ENCODE results near the gene TMEM176A. TPM values are rescaled to one million over a fixed set of nuclear protein-coding genes. Genes with fewer than 3 reads are reported as not detected.
"Not testable (repeated sequence)": the region's sequence is repeated elsewhere in the genome, so short reads cannot be mapped to it uniquely, and the experiment has no call there.

TMEM176A gene
- total RNA-seq, 2 experiments from 2014 or later: not detected

DNA sequence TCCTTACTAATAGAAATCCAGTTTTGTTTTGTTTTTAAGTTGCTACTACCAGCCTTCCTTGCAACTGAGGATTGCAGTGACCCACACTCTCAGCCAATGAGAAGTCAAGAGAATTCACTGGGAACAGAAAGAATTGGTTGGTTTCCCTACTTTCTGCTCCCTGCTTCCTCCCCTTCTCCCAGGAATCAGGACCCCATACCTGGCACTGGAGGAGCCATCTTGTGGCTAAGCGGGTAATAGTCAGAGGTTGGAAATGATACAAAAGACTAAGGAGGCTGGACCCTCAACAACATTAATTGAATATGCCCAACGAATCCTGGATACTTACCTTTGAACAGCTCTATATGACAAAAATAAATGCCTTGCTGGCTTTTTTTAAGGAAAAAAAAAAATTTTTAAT, 6.3 kb downstream of the TMEM176A start:
- Mint-ChIP-seq H3K4me3 (no peak overlapping the region), H3K4me1 (peaks cover 1% of the 10 kb centered on the region), H3K9me3 (no peaks in the 10 kb centered on the region), H3K36me3 (ENCODE audit: low read depth) (no peaks in the 10 kb centered on the region), H3K27me3 (peaks cover 53% of the 10 kb centered on the region), H3K27ac (no peak overlapping the region)
- CTCF ChIA-PET: no interaction called here
- DNase-seq: no peak
- POLR2A ChIA-PET: no interaction called here

- H3K27me3 Mint-ChIP-seq: peaks cover 49% of the 10 kb centered on the region
- H3K4me1 Mint-ChIP-seq; CTCF ChIA-PET; DNase-seq; POLR2A ChIA-PET; H3K9me3 Mint-ChIP-seq; H3K36me3 Mint-ChIP-seq (ENCODE audit: low read depth); H3K4me3 Mint-ChIP-seq; H3K27ac Mint-ChIP-seq: not testable (repeated sequence)
Measured at GRCh38 chr7:150807616-150808438, 7.3 kb downstream of the TMEM176A start.

DNA sequence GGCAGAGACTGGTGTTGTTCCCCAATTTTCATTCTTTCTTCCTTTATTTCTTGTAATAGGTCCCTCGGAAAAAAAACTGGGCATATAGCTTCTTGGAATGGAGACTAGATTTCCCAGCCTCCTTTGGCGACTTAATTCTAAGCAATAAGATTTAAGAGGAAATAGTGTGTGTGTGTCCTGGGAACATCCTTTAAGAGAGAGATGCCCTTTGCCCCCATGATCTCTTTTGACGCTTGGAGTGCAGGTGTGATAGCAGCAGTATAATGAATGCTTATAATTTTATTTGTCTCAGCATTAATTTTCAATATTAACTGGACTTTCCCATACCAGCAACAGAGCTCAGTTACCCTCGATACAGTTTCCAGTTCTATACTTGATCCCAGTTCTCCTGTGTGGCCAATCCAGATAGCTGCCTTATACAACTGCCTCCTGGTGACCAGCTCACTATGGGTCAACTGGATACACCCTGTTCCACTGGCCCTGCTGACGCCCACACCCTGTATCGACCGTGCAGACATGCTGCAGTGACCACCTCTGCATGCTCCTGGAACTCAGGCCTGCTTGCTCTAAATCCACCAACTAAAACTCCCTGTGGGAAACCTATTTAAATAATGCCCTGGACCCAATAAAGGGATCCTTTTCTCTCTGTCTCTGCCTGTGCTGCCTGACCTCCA, 13.9 kb downstream of the TMEM176A start:
- no peak for DNase-seq
- POLR2A ChIA-PET: no interaction called here
- peaks cover 5% of the 10 kb centered on the region for H3K9me3 Mint-ChIP-seq
- H3K4me3 Mint-ChIP-seq: no peak overlapping the region
- H3K27ac Mint-ChIP-seq: no peak overlapping the region
- CTCF ChIA-PET: interaction anchor here (0.6 kb wide), 1 partner anchor 284 kb away, joined by 3 read pairs; no protein-coding TSS in a partner anchor
- H3K4me1 Mint-ChIP-seq: no peaks in the 10 kb centered on the region
- H3K27me3 Mint-ChIP-seq: peaks cover 60% of the 10 kb centered on the region
- H3K36me3 Mint-ChIP-seq (ENCODE audit: low read depth): no peaks in the 10 kb centered on the region

DNA sequence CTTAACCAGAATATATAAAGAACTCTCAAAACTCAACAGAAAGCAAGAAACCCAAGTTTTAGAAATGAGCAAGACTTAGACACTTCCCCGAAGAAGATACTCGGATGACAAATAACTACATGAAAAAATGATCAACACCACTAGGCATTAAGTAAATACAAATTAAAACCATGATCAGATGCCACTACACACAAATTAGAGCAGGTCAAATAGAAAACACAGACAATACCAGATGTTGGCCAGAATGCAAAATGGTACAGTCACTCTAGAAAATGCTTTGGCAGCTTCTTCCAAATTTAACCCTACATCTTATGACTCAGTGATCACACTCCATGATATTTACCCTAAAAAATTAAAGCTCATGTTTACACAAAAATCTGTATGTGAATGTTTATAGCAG, 18.4 kb downstream of the TMEM176A start:
- Mint-ChIP-seq H3K27me3 (peaks cover 48% of the 10 kb centered on the region), H3K9me3 (peaks cover 14% of the 10 kb centered on the region), H3K27ac (no peak overlapping the region), H3K4me3 (no peak overlapping the region), H3K36me3 (ENCODE audit: low read depth) (no peaks in the 10 kb centered on the region), H3K4me1 (no peaks in the 10 kb centered on the region)
- no peak for DNase-seq
- POLR2A ChIA-PET: no interaction called here
- CTCF ChIA-PET: no interaction called here

DNA sequence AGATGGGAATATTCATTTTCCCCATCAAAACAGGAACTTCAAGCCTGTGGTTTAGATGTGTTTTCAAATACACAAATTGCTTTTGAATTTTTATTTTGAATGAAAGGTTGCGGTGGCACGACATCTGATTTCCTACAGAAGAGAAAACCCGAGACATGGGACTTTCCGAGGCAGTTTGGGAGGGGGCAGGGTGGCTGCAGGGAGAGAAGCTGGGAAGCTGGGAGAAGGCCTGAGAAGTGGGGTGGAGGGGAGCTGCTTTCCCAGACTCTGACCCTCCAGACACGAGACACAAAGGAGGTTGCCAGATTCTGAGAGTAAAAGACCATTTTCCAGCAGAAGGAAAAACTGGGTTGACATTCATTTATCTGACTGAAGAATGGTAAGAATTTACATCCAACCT, 19.6 kb downstream of the TMEM176A start:
- ChIA-PET POLR2A (no interaction called here), CTCF (no interaction called here)
- Mint-ChIP-seq H3K27me3 (peaks cover 48% of the 10 kb centered on the region), H3K27ac (no peak overlapping the region), H3K4me1 (no peaks in the 10 kb centered on the region), H3K9me3 (peaks cover 14% of the 10 kb centered on the region), H3K36me3 (ENCODE audit: low read depth) (no peaks in the 10 kb centered on the region), H3K4me3 (no peak overlapping the region)
- DNase-seq: no peak

DNA sequence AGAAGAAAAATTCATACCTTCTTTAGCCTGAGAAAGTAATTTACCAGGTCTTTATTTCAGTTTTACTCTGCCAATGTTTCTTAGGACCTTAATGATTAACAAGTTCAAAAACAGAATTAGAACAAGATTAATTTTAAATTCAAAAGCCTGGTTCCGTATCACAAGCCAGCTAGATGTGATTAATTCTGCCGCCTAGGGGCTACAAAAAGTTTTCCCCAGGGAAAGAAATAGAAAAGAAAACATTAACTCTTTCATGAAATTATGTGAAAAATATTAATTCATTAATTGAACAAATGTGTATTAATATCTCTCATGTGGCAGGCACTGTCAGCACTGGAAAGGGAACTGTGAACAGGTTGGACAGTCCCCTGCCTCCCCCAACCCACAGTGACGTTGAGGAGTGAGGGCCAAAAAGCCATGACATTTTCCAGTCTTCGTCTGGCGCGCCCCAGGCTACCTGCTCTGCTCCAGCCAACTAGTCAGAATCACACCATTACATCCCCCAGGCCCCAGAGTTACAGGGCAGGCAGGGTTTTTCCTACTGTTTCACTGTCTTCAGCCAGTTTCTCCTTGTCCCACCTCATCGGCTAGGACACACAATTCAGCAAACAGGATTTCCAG, 20.1 kb downstream of the TMEM176A start:
- ChIA-PET CTCF (no interaction called here), POLR2A (no interaction called here)
- peaks cover 48% of the 10 kb centered on the region for H3K27me3 Mint-ChIP-seq
- DNase-seq: no peak
- no peaks in the 10 kb centered on the region for H3K4me1 Mint-ChIP-seq
- peaks cover 13% of the 10 kb centered on the region for H3K9me3 Mint-ChIP-seq
- H3K36me3 Mint-ChIP-seq (ENCODE audit: low read depth): no peaks in the 10 kb centered on the region
- H3K4me3 Mint-ChIP-seq: no peak overlapping the region
- H3K27ac Mint-ChIP-seq: no peak overlapping the region

DNA sequence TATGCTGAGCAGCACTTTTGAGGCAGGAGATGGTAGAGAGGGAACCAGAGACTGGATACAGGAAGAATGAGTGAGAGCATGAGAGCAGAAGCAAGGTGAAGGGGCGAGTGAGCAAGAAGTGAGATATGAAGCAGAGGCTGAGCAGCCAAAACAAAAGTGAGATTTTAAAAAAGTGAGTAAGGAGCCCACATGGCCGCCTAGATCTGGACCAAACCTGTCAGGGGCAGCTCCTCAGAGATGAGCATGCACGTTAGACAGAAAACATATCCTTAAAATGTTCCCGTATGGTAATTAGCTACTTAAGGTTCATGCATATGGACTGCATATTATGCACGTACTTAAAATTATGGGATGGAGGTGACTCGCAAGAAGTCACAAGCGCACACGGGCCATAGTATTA, 22.5 kb downstream of the TMEM176A start:
- Mint-ChIP-seq H3K4me3 (no peak overlapping the region), H3K9me3 (peaks cover 9% of the 10 kb centered on the region), H3K27ac (no peak overlapping the region), H3K36me3 (ENCODE audit: low read depth) (no peaks in the 10 kb centered on the region), H3K4me1 (no peaks in the 10 kb centered on the region), H3K27me3 (peaks cover 40% of the 10 kb centered on the region)
- ChIA-PET CTCF (no interaction called here), POLR2A (no interaction called here)
- no peak for DNase-seq

DNA sequence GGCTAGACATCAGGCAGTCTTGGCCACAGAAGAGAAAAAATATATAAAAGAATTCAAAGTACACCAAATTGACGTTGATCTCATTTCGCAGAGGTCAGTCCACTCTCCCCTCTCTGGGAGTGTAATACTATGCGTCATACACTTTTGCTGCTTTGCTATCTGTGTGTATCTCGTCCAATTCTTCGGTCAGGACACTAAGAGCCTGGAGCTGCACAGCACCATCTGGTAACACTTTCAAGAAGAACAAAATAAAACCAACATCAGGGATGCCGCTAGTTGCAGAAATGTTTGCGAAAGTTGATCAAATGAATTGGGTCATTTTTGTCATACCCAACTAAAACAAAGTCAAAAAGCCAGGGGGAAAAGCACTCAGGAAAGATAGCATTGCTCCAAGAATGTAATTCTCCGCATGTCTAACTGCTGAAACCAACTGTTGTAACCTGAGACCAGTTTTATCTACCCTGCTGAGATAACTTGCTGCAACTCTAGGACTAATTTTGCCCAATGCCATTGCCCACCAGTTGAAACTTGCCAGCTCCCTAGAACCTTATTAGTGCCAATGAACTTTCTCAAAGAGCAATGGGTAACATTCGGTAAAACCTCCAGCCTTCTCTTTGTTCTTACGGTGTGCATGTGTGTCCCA, 23.0 kb downstream of the TMEM176A start:
- Mint-ChIP-seq H3K27me3 (peaks cover 40% of the 10 kb centered on the region), H3K36me3 (ENCODE audit: low read depth) (no peaks in the 10 kb centered on the region), H3K4me1 (no peaks in the 10 kb centered on the region), H3K9me3 (peaks cover 9% of the 10 kb centered on the region), H3K27ac (no peak overlapping the region), H3K4me3 (no peak overlapping the region)
- ChIA-PET POLR2A (no interaction called here), CTCF (interaction anchor here (1.0 kb wide), 1 partner anchor 16 kb away, joined by 3 read pairs; no protein-coding TSS in a partner anchor)
- no peak for DNase-seq

DNA sequence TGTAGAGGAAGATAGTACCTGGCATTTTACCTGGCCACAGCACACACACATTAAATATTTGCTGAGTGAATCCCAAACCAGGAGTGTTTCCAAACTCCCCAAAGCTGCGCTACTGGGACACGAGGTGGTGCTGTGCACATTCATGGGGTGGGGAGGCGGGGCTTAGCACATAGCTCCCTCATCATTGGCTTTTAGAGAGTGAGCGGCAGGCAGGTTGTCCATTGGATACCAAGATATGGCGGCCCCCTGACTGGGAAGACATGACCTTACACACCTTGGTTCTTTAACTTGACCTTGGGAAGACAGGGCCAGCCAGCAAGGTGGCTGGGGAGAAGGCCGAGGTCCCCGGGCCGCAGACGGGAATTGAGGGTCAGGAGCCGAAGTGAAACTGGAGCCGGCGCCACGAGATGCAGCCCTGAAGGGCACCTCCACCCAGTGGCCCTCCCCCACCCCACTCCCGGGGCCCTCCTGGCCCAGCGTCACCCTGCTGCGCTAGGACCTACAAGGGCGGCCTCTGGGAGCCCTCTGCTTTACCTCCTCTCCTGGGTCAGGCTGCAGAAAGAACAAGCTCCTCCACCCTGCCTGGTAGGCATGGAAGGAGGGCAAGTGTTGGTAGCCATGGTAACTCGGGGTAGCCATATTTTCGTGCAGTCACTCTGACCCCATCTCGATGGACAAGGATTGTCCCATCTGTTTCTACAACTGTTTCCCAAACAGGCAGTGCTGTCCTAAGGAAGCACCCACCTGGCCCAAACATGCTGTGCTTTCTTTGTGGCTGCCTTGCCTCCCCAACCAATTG, 24.0 kb downstream of the TMEM176A start:
- ChIA-PET CTCF (interaction anchor here (1.0 to 1.1 kb wide), 2 partner anchors 11 to 15 kb away, joined by 3 read pairs; no protein-coding TSS in a partner anchor), POLR2A (no interaction called here)
- H3K36me3 Mint-ChIP-seq (ENCODE audit: low read depth): no peaks in the 10 kb centered on the region
- H3K27me3 Mint-ChIP-seq: peaks cover 41% of the 10 kb centered on the region
- H3K4me1 Mint-ChIP-seq: no peaks in the 10 kb centered on the region
- no peak for DNase-seq
- no peak overlapping the region for H3K27ac Mint-ChIP-seq
- H3K4me3 Mint-ChIP-seq: no peak overlapping the region
- peaks cover 9% of the 10 kb centered on the region for H3K9me3 Mint-ChIP-seq

DNA sequence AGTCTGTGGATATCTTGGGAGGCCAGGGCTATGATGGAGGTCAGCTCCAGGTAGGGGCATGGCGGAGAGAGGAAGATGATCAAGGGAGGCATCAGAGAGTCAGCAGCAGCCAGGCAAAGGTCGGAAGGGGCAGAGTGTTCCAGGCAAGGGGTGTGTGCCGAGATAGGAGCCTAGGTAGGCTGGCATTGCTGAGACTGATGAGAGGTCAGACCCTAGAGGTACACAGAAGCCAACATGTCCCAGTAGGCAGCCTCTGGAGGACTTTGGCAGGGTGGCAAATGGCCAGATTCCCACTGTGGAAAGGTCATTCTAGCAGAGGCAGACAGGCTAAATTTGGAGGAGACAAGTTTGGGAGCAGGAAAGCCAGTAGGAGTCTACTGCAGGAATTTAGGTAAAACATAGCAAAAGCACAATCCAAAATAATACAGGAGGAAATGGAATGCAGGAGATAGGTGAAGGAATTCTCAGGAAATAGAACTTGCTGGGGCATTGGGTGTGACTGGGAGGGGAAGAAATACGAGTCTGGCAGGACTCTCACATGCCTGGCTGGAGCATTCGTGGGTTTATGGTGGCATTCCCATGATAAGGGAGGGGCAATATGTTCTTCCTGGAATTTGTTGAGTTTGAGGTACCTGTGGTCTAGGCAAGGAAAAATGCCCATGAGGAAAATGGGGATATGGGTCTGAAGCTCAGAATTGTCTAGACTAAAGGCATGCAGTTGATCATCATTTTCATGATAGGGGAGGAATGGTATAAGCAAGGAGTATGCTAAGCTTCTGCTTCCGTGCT, 25.7 kb downstream of the TMEM176A start:
- Mint-ChIP-seq H3K36me3 (ENCODE audit: low read depth) (no peaks in the 10 kb centered on the region), H3K4me3 (no peak overlapping the region), H3K27me3 (peaks cover 45% of the 10 kb centered on the region), H3K9me3 (peaks cover 8% of the 10 kb centered on the region), H3K4me1 (no peaks in the 10 kb centered on the region), H3K27ac (no peak overlapping the region)
- POLR2A ChIA-PET: no interaction called here
- CTCF ChIA-PET: no interaction called here
- no peak for DNase-seq

DNA sequence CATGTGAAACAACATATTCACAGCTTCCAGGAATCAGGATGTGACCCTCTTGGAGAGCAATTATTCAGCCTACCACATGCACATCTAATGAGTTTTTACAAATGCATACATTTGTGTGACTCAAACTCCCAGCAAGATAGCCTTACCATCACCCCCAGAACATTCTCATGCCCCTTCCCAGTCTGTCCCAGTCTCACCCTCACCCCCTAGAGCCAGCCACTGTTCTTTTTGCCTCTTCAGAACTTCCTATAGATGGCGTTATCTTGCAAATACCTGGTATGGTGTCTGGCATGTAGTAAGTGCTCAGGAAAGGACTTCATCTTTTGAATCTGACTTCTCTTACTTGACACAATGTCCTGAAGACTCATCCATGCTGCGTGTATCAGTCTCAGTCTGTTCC, 27.8 kb downstream of the TMEM176A start:
- Mint-ChIP-seq H3K36me3 (ENCODE audit: low read depth) (no peaks in the 10 kb centered on the region), H3K27ac (no peak overlapping the region), H3K27me3 (peaks cover 38% of the 10 kb centered on the region), H3K4me1 (no peaks in the 10 kb centered on the region), H3K4me3 (no peak overlapping the region), H3K9me3 (no peaks in the 10 kb centered on the region)
- ChIA-PET POLR2A (no interaction called here), CTCF (no interaction called here)
- DNase-seq: no peak

DNA sequence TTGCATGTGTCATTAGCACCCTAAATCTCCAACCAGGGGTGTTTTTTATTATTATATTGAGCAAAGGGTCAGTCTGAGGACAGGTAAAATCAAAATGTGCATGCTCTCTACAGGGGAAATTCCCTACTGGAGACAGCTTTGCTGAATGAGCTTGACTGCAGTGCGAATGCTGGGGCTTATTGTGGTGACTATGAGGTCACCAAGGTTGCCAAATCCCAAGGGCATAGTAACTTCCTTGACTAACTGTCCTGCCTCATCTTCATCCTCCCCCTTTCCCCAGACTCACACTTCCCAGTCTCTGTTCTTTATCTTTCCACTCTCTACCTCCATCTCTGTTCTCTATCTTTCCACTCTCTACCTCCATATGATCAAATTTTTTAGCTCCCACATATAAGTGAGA, 28.9 kb downstream of the TMEM176A start:
- Mint-ChIP-seq H3K36me3 (ENCODE audit: low read depth) (no peaks in the 10 kb centered on the region), H3K27ac (no peak overlapping the region), H3K9me3 (no peaks in the 10 kb centered on the region), H3K4me1 (no peaks in the 10 kb centered on the region), H3K27me3 (peaks cover 44% of the 10 kb centered on the region), H3K4me3 (no peak overlapping the region)
- POLR2A ChIA-PET: no interaction called here
- no peak for DNase-seq
- CTCF ChIA-PET: no interaction called here
